HG02852 (cell line): Measurements from ENCODE around the gene TAS2R9.
"Not testable (repeated sequence)": the region's sequence is repeated elsewhere in the genome, so short reads cannot be mapped to it uniquely, and the experiment has no call there.

Experiments
- ATAC-seq: cut with Tn5 transposase; IDR thresholded peaks from one replicate; pipeline ENCODE4 v1.9.1; 2021; ENCODE audit warnings: mild to moderate bottlenecking, moderate library complexity; ENCODE audit not compliant: unreplicated experiment

TAS2R9 gene, protein sequence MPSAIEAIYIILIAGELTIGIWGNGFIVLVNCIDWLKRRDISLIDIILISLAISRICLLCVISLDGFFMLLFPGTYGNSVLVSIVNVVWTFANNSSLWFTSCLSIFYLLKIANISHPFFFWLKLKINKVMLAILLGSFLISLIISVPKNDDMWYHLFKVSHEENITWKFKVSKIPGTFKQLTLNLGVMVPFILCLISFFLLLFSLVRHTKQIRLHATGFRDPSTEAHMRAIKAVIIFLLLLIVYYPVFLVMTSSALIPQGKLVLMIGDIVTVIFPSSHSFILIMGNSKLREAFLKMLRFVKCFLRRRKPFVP

DNA sequence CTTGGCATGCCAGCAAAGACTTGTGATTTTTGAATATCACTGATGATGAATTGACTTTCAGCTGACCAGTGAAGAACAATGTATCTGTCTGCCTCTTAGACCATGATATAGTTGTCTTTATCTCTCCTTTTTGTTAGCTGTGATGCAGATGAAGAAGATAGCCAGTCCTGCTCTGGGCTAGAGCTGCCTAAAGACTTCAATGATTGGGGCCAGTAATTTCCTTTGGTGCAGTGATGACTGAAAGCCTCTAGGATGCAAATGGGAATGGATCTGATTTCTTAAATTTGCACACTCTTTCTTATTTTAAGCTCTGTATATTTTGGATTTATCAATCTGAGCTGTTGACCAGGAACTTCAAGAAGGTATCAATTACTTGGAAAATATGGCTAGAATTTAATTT lies at the start of gene TAS2R9:
TAS2R9 (minus strand) TSS at position 101 of the 400 bp plus-strand sequence; CDS start at position 8, 93 bp downstream.
- no peak for ATAC-seq

DNA sequence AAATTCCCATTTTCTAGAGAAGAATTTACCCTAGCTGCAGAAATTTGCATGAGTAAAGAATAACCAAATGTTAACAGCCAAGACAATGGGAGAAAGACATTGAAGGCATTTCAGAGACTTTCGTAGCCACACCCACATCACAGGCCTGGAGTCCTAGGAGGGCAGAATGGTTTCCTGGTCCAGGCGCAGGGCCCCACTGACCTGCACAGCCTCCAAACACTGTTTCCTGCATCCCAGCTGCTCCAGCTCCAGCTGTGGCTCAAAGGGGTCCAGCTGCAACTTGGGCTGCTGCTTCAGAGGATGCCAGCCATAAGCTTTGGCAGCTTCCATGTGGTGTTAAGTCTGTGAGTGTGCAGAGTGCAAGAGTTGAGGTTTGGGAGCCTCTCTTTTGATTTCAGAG lies 45.8 kb upstream of the TAS2R9 start:
- no peak for ATAC-seq

DNA sequence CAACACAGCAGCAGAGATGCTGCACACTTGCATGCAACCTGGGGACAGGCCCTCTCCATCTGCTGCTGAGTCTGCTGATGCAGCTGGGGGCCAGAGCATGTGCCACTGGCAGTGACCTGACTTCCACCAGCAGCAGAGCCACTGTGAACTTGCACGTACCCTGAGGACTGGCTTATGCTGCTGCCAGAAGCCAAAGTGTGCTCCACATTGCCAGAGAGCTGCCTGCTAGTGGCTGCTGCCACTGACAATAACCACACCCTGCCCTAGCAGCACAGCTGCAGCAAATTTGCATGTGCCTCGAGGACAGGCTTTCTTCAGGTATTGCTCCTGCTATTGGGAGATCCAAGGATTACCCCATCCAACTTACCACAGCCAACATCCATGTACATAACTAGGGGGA lies 43.8 kb upstream of the TAS2R9 start:
- no peak for ATAC-seq

DNA sequence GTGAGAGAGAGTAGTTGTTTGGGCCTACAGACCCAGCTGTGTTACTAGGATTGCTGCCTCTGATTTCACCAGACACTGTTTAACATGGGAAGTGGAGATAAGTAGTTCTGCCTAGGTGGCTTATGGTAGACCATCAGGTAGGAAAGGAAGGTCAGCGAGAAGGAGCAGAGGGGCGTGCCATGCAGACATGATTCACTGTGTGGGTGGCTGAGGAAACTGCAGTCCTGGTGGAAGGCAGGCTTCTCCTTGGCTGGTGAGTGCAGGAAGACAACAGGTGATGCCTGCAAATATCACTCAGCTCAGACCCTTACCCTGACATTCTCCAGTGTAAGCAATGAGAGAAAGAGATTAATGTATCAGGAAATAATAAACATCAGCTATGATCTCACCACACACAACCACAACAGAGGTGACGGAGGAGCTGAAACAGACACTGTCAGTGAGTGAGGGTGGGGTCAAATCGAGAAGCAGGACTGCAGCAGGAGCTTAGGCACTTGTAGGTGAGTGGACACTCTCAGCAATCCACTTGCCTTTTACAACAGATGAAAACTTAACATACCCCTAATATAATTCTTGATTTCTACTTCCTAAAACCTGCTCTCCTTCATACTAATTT lies 41.4 kb upstream of the TAS2R9 start:
- ATAC-seq = no peak

DNA sequence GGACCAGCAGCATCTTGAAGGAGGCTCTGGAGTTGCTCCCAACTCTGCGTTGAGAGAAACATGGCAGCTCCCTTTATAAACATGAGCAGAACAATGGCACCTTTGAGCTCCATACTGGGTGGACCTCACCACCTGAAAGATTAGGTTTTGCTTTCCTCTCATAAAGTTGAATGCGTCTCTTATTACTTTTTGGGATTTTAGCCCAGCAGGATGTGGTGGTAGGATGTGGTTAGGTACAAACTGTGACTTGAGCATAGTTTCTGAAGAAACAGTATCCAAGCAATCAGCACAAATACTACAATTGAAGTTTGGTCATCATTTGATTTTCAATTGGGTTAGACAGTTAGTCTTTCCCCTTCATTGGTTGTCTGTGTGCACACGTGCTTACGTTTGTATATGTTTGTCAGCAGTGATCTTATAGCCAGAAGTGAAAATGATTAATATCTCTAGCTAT lies 39.5 kb upstream of the TAS2R9 start, which contains the start of gene PRR4:
PRR4 (minus strand) TSS at position 51 of the 454 bp plus-strand sequence; CDS start at position 13, 38 bp downstream.
- no peak for ATAC-seq

DNA sequence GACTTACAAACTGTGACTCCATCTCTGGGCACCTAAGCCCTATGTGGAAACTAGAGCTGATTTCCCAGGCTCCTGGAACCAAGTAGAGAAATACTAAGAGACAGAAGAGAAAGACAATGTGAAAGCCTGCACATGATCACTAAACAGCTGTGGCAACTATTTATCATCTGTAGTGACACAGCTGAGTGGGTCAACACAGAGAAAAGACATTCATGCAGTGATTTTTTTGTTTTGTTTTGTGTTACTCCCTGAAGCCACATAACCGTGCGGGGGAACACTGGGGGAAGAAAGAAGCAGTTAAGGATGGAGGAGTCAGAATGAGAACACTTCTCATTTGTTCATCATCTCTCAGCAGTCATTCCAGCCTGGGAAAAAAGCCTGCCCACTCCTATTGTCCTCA lies 37.8 kb upstream of the TAS2R9 start:
- no peak for ATAC-seq

DNA sequence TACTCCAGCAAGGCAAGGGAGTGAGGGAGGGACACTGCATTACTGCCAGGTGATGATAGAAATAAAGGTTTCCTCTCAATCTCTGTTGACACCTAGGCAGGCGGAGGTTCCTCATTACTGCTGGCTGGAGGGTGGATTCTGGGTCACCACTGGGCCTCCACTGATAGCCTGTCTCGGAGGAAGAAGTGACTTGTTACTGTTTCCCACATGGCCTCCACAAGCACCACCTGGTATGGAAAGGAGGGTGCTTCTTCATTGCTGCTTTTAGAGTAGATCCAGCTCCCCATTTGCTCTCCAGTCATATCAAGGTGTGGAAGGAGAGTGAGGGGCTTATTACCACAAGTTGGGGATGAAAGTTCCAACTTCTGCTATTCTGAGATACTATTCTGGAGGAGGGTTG lies 32.9 kb upstream of the TAS2R9 start:
- ATAC-seq = no peak

DNA sequence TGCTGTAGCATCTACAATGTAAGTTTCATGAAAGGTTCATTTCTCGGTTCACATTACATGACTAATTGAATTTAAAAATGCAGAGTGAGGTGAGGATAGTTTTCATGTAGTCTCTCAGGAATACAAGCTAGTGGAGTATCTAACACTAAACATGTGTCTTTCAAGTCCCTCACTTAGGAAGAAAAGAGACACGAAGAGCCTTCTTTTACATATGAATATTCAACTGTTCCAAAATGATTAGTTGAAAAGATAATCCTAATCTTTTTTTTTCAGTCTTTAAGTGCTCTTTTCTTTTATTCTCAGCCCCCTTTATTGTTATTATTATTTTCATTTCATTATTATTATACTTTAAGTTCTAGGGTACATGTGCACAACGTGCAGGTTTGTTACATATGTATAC lies 28.5 kb upstream of the TAS2R9 start:
- ATAC-seq = no peak

DNA sequence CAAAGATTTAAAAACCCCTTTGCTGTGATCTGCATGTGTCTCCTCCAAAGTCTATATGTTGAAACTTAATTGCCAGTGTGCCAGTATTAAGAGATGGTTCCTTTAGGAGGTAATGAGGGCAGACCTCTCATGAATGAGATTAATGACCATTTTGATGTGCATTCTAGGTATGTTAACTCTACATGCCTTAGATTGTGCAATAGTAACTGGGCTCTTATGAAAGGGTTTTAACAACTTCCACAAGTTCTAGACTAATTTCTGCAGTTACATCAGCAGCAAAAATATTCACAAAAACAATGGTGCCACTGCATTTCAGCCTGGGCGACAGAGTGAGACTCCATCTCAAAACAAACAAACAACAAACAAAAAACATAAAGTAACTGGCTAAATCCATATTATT lies 20.0 kb upstream of the TAS2R9 start:
- no peak for ATAC-seq

DNA sequence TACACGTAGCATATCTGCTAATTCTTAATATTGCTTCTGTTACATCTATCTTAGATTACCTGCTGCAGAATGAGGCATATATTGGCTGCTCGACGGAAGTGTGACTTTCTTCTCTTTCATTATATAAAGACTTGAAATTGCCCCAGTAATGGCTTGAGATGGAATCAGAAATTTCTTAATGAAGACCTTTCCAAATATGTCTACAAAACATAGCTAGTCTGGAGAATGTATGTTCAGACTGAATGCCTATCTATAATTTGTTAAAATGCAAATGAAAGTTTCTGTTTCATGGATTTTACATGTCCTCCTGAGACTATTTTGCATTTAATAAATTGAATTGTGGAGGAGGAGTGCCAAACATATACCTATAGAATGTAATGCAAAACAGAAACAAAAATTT lies 16.3 kb upstream of the TAS2R9 start, which contains the start of gene TAS2R10:
TAS2R10 (minus strand) TSS at position 101 of the 400 bp plus-strand sequence; CDS start at position 12, 89 bp downstream.
- no peak for ATAC-seq

DNA sequence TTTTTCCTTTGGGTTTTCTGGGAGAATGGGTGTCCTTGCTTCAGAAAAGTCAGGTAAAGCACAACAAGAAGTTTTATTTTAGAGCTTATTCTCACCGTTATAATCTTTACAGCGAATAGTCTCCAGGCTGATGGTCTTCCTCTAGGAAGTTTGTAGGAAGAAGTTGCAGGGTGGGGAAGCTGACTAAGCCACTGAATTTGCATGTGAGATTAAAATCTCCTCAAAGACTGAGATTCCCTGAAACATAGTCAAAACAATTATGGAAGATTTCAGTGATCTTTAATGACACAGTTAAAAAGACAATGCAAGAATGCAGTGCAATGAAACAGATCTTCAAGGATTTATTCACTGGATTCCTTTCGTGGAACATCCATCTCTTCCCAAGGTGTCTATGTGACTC lies 15.0 kb upstream of the TAS2R9 start:
- ATAC-seq = no peak

DNA sequence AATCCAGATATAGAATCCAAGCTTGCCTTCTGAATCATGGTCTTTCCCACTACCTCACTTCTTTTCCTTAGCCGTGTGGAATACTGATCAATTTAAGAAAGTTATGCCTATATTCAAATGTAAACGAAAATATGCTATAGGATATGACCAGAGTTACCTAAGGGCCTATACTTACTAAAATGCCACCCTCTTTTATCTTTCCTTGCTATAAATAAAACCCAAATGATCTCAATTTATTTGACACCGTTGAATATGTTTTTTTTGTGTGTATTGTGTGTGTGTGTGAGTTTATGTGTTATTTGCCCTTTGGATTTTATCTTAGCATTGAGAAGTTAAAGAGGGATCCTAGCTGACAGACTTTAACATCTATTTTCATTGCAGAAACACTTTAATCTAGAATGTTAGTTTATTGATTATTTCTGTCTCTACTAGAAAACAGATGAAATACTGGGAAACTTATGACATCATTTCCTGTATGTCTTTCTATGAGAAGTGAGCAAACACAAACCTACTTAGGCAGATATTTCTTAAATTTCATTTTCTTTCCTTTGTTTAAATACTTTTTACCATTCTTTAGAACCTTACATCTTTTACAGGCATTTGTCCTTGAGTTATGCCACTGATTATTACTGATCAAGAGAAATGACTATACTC lies 2.0 kb upstream of the TAS2R9 start:
- ATAC-seq = no peak

DNA sequence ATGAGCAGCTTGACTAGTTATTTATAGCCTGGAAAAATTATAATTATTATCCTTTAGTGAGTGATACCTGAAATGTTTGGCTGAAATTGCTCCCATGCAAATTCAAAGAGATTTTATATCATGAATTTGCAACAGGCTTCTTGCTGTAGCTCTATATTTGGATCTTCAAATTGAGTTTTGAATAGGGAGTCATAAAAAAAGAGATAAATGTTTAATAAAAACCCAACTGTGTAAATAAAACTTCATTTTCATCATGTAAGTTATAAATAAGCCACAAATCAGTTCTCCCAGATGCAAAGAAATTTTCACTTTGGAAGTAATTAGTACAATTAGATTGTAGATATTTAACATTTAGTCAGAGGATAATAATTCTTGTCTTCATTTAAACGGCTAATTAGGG lies 2.8 kb downstream of the TAS2R9 start, which contains the start of gene TAS2R8:
TAS2R8 (minus strand) TSS at position 101 of the 400 bp plus-strand sequence. CDS start 306 bp downstream, outside the sequence.
- ATAC-seq = no peak

DNA sequence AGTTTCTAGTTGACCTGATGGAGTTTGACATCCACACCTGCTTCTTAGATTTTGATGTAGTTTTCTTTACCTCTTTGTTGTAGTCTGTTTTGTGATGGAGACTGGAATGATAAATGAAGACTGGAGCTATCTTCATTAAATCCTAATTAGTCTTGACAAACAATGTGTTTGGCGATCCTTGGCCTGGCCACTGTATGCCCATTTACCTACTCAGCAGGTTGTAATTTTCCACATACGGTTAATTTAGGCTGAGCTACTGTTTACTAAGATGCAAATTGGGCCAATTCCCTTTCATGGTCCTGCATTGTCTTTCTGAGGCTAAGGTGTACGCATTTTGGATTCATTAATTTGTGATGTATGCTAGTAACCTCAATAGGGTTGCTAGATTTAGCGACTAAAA lies 7.4 kb downstream of the TAS2R9 start, which contains the start of gene TAS2R7:
TAS2R7 (minus strand) TSS at position 41 of the 400 bp plus-strand sequence. CDS start 57 bp downstream, outside the sequence.
- ATAC-seq = no peak

DNA sequence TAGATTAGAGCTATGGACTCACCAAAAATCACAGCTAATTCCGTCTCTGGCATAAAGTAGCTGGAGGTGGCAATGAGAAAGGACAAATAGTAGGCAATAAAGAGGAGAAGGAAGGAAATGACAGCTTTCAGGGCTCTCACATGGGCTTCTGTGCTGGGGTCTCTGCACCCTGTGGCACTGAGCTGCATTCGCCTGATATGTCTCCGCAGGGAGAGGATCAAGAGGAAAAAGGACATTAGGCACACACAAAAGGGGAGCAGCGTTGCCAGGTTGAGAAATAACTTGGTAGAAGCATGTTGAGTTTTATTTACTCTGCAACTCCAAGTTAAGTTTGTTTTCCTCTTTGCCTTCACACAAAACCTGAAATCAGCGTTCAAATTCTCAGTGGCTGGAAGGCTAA lies 8.2 kb downstream of the TAS2R9 start:
- no peak for ATAC-seq

DNA sequence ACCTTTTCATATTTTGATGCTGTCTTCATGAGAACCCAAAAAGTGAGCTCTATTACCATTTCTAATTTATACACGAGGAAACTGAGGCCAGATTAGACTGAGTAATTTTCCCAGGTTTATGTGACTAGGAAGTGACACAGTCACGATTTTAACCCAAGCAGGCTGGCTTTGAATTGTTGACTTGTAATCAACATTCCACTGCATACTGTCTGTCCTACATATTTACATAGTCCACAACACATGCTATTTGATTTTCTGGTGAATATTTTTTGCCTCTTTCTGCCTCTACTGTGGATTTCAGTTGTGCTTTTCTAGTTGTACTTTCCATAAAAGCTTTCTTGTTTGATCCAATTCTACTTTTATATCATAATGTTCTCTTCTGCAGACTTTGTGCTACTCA lies 15.7 kb downstream of the TAS2R9 start:
- ATAC-seq = no peak

DNA sequence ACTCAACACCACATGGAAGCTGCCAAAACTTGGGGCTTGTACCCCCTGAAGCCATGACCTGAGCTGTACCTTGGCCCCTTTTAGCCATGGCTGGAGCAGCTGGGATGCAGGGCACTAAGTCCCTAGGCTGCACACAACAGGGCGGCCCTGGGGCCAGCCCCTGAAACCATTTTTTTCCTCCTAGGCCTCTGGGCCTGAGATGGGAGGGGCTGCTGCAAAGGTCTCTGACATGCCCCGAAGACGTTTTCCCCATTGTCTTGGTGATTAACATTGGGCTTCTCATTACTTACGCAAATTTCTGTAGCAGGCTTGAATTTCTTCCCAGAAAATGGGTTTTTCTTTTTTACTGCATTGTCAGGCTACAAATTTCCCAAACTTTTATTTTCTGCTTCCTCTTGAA lies 18.2 kb downstream of the TAS2R9 start:
- ATAC-seq = not testable (repeated sequence)

DNA sequence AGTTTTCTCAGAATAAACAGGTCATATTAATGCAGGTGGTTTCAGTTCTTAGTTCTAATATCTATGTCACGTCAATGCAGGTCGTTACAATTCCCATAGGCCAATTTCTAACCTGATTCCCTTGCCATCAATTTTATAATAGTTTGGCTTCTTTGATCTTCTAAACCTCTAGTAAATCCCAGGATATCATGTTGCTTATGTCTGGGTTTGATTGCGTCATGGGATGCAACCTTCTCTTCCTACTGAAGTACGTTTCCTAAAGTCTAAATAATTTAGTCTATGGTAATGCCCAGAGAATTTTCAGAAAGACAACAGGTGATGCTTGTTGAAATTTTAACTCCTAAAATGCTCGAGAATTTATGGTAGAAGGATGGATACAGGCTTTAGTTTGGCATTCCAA lies 26.7 kb downstream of the TAS2R9 start:
- no peak for ATAC-seq

DNA sequence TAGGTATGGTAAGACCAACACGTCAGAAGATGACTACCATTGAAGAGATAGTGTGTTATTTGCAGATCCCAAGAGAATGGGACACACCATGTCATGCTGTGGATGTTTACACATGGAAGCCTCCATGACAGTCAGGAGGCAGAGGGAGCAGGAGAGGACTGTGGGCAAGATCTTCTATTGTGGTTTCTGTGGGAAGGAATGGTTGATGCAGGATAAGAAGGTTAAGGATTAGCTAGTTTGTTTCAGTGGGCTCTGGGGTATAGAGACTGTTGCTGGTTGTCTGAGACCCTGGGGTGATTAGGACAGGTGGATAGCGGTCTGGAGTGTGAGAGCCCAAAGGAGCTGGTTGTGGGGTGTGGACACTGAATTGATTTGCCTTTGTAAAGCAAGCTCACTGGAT lies 30.9 kb downstream of the TAS2R9 start:
- ATAC-seq = no peak

DNA sequence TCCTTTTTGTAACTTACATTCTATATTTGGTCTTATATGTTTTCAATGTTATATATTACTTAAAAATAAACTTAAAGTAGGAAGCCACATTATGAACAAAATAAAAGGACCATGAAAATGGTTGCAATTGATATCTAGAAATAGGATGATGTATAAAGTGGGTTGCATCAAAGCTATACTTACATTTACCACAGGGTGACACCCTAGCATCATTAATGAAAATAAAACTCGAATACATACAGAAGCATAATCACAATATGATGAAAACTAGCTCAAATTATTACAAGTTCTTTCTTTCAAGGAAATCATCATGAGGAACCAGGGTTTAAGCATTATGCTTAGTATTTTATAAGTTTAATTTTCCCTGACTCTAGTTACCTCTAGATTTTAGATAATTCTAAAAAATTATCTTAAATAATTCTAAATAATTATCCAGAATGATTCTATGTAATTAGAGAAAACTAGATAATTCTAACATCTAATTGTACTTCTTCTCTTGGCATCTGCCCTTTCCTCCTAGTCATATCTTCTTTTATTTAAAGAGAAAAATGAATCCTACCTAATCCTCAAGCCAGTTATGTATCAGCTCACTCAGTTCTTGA lies 38.7 kb downstream of the TAS2R9 start:
- ATAC-seq = no peak

DNA sequence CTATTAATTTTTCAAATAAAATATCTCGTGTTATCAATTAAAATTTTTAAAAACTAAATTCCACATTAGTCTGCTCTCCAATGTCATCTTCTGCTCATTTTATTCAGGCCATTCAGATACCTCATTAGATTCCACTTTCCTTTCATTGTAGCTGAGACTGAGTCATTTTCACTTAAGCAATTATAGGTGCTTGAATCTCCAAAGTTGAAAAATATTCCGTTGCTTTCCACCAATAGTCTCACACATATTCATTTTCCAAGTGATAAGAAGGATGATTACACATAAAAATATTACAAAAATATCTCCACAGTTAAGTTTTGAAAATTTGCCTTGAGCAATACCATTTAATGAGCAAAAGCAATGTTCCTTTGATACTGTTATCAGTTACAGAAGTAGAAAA lies 50.3 kb downstream of the TAS2R9 start:
- no peak for ATAC-seq
